Neural progenitor cell (in vitro differentiated cells): Measurements from ENCODE around the gene SLC19A1. TPM values are rescaled to one million over a fixed set of nuclear protein-coding genes. Genes with fewer than 3 reads are reported as not detected.

ENCODE experiments used
- DNase-seq: peaks from one replicate; pipeline ENCODE4 v3.0.0-alpha.2; 2016; ENCODE audit warnings: low spot score
- H2AFZ ChIP-seq: fragments of 200-600 bp; sonication (generic); replicated peaks from 2 replicates; pipeline ENCODE4 v1.6.1; 2016; ENCODE audit warnings: antibody characterized with exemption
- H3F3A ChIP-seq: fragments of 200-600 bp; sonication (generic); 2 replicates; pipeline ENCODE4 v1.6.1; 2016; ENCODE audit warnings: antibody characterized with exemption, low read depth
- H3K27ac ChIP-seq: fragments of 200-600 bp; sonication (generic); 2 replicates; pipeline ENCODE4 v1.5.1; 2016; ENCODE audit warnings: mild to moderate bottlenecking
- H3K27me3 ChIP-seq: fragments of 200-600 bp; sonication (generic); 2 replicates; pipeline ENCODE4 v1.6.1; 2016; ENCODE audit warnings: mild to moderate bottlenecking, moderate library complexity
- H3K36me3 ChIP-seq: fragments of 200-600 bp; sonication (generic); 2 replicates; pipeline ENCODE4 v1.5.1; 2016
- H3K4me1 ChIP-seq: fragments of 200-600 bp; sonication (generic); 2 replicates; pipeline ENCODE4 v1.6.1; 2016; ENCODE audit warnings: mixed run types
- H3K4me2 ChIP-seq: fragments of 200-600 bp; sonication (generic); 2 replicates; pipeline ENCODE4 v1.6.1; 2016
- H3K4me3 ChIP-seq: fragments of 200-600 bp; sonication (generic); 2 replicates; pipeline ENCODE4 v1.5.1; 2016
- H3K79me2 ChIP-seq: fragments of 200-600 bp; sonication (generic); 2 replicates; pipeline ENCODE4 v1.6.1; 2016; ENCODE audit warnings: low read depth
- H3K9ac ChIP-seq: fragments of 200-600 bp; sonication (generic); 2 replicates; pipeline ENCODE4 v1.6.1; 2016
- H3K9me3 ChIP-seq: fragments of 200-600 bp; sonication (generic); 2 replicates; pipeline ENCODE4 v1.5.1; 2016; ENCODE audit warnings: low read depth
- H4K20me1 ChIP-seq: fragments of 200-600 bp; sonication (generic); 2 replicates; pipeline ENCODE4 v1.6.1; 2016; ENCODE audit warnings: low read depth
- H3K27ac Mint-ChIP-seq: 3 replicates; pipeline ENCODE4 v1.8.0; 2021; ENCODE audit warnings: mixed read lengths
- H3K27me3 Mint-ChIP-seq: 2 replicates; pipeline ENCODE4 v1.8.0; 2022; ENCODE audit warnings: low read depth, mild to moderate bottlenecking, inconsistent platforms, moderate library complexity, mixed read lengths; ENCODE audit not compliant: insufficient read depth
- H3K36me3 Mint-ChIP-seq: 3 replicates; pipeline ENCODE4 v1.8.0; 2021; ENCODE audit warnings: mixed read lengths
- H3K4me1 Mint-ChIP-seq: 3 replicates; pipeline ENCODE4 v1.8.0; 2021; ENCODE audit warnings: mixed read lengths
- H3K4me3 Mint-ChIP-seq: 3 replicates; pipeline ENCODE4 v1.8.0; 2021; ENCODE audit warnings: mild to moderate bottlenecking, moderate library complexity, mixed read lengths
- H3K9me3 Mint-ChIP-seq: 3 replicates; pipeline ENCODE4 v1.8.0; 2020; ENCODE audit warnings: mixed read lengths
- EZH2 ChIP-seq: fragments of 200-600 bp; sonication (generic); IDR thresholded peaks from 2 replicates; pipeline ENCODE4 v1.6.1; 2017; ENCODE audit warnings: antibody characterized with exemption, mild to moderate bottlenecking, moderate library complexity
- EZH2phosphoT487 ChIP-seq: fragments of 200-600 bp; sonication (generic); IDR thresholded peaks from 2 replicates; pipeline ENCODE4 v1.6.1; 2017; ENCODE audit warnings: antibody characterized with exemption
- total RNA-seq: library from RNA; depleted of rRNA; stranded (reverse); fragments of >200 nt; gene quantifications from 2 replicates; pipeline ENCODE4 v1.2.3, GENCODE V29; 2015; ENCODE audit warnings: low replicate concordance
- TF ChIP-seq, protein P1 (sequence below): fragments of 200-600 bp; sonication (generic); IDR thresholded peaks from 2 replicates; pipeline ENCODE4 v1.5.1; 2017; ENCODE audit warnings: antibody characterized with exemption, mild to moderate bottlenecking

Gene SLC19A1
- total RNA-seq, 1 donor from 2014 or later = 7.7 TPM

DNA sequence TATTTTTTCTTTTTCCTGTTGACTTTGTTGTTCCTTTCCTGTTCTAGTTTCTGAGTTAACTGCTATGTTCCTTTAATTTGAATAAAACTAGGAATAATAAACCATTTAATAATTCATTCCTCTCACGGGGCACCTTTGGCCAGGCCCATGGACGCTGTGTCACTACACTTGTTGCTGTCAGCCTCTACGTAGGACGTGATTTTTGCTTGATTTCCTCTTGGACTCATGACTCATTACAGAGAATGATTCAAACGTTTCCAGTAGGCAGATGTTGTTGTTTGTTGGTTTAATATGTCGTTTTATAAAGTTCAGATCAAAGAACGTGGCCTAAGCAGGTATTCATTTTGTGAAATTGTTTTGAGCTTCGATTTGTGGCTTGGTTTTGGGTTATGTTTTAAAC is 9.1 kb upstream of the SLC19A1 start:
- H3K36me3 ChIP-seq = no peaks in the 10 kb centered on the region
- DNase-seq = no peak
- peaks cover 5% of the 10 kb centered on the region for H3K27me3 ChIP-seq
- H3K36me3 Mint-ChIP-seq = no peaks in the 10 kb centered on the region
- no peak overlapping the region for H3K27ac ChIP-seq
- H3K27ac Mint-ChIP-seq = peak overlapping the region; percentile 9
- no peak overlapping the region for H2AFZ ChIP-seq
- H3K9me3 ChIP-seq = no peaks in the 10 kb centered on the region
- H3K4me1 ChIP-seq = peaks cover 3% of the 10 kb centered on the region
- H3K4me1 Mint-ChIP-seq = peaks cover 24% of the 10 kb centered on the region
- H3K9ac ChIP-seq = no peak overlapping the region
- H3K27me3 Mint-ChIP-seq = peaks cover 15% of the 10 kb centered on the region
- no peak overlapping the region for H3K4me3 ChIP-seq
- no peaks in the 10 kb centered on the region for H4K20me1 ChIP-seq
- H3K4me2 ChIP-seq = no peak overlapping the region
- no peaks in the 10 kb centered on the region for H3K9me3 Mint-ChIP-seq
- TF ChIP-seq EZH2phosphoT487 (no peak), EZH2 (no peak)
- TF ChIP-seq, protein P1, sequence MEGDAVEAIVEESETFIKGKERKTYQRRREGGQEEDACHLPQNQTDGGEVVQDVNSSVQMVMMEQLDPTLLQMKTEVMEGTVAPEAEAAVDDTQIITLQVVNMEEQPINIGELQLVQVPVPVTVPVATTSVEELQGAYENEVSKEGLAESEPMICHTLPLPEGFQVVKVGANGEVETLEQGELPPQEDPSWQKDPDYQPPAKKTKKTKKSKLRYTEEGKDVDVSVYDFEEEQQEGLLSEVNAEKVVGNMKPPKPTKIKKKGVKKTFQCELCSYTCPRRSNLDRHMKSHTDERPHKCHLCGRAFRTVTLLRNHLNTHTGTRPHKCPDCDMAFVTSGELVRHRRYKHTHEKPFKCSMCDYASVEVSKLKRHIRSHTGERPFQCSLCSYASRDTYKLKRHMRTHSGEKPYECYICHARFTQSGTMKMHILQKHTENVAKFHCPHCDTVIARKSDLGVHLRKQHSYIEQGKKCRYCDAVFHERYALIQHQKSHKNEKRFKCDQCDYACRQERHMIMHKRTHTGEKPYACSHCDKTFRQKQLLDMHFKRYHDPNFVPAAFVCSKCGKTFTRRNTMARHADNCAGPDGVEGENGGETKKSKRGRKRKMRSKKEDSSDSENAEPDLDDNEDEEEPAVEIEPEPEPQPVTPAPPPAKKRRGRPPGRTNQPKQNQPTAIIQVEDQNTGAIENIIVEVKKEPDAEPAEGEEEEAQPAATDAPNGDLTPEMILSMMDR = no peak
- no peaks in the 10 kb centered on the region for H3K79me2 ChIP-seq
- peaks cover 5% of the 10 kb centered on the region for H3F3A ChIP-seq
- H3K4me3 Mint-ChIP-seq = no peak overlapping the region

GRCh38 chr21:45550522-45551210 is 8.4 kb upstream of the SLC19A1 start:
- Histone ChIP-seq H3K79me2 (no peaks in the 10 kb centered on the region), H3K36me3 (no peaks in the 10 kb centered on the region), H3K4me1 (peaks cover 3% of the 10 kb centered on the region), H3F3A (peaks cover 5% of the 10 kb centered on the region), H3K4me2 (no peak overlapping the region), H4K20me1 (no peaks in the 10 kb centered on the region), H3K9ac (no peak overlapping the region), H3K4me3 (no peak overlapping the region), H3K27ac (no peak overlapping the region), H2AFZ (no peak overlapping the region), H3K9me3 (no peaks in the 10 kb centered on the region), H3K27me3 (peaks cover 5% of the 10 kb centered on the region)
- H3K36me3 Mint-ChIP-seq = no peaks in the 10 kb centered on the region
- no peaks in the 10 kb centered on the region for H3K9me3 Mint-ChIP-seq
- H3K27me3 Mint-ChIP-seq = peaks cover 15% of the 10 kb centered on the region
- no peak overlapping the region for H3K27ac Mint-ChIP-seq
- no peak overlapping the region for H3K4me3 Mint-ChIP-seq
- no peak for DNase-seq
- H3K4me1 Mint-ChIP-seq = peaks cover 24% of the 10 kb centered on the region
- no peak for TF ChIP-seq EZH2phosphoT487
- TF ChIP-seq, protein P1 = no peak
- no peak for TF ChIP-seq EZH2

DNA sequence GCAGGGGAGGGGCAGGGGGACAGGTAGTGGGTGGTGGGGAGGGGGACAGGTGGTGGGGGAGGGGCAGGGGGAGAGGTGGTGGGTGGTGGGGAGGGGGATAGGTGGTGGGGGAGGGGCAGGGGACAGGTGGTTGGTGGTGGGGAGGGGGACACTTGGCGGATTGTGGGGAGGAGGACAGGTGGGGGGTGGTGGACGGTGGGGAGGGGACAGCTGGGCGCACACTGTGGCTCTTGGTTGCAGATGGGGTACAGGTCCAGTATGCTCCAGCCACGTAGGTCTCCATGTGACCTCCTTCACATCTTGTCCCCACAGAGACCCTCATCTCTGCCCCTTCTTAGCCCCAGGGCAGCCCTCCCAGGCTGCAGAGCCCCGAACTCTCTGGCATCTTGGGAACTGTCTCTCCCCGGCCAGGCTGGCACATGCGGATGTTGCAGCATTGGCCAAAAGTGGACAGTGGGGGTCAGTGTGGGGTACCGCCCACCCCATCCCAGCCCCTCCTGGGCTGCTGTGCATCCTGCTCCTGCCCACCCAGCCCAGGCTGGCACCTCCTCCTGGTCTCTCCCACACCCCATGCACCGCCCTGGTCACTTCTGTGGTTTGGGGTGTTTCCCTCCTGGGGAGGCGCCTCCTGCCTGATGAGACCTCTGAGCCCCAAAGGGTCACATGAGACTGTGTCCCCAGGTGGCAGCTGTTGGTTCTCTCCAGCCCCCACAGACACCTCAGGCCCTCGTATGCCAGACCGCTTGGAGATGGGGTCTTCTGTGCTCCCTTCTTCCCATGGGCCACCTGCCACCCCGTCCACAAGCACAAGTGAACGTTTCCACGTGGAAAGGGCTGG is 7.6 kb upstream of the SLC19A1 start:
- Histone ChIP-seq H3K4me1 (peaks cover 3% of the 10 kb centered on the region), H2AFZ (no peak overlapping the region), H3K4me2 (no peak overlapping the region), H3K36me3 (no peaks in the 10 kb centered on the region), H3K27ac (no peak overlapping the region), H3K27me3 (peaks cover 5% of the 10 kb centered on the region), H4K20me1 (no peaks in the 10 kb centered on the region), H3K4me3 (no peak overlapping the region), H3K79me2 (no peaks in the 10 kb centered on the region), H3K9me3 (no peaks in the 10 kb centered on the region), H3K9ac (no peak overlapping the region), H3F3A (peaks cover 5% of the 10 kb centered on the region)
- Mint-ChIP-seq H3K27ac (no peak overlapping the region), H3K9me3 (no peaks in the 10 kb centered on the region), H3K36me3 (no peaks in the 10 kb centered on the region), H3K4me1 (peaks cover 24% of the 10 kb centered on the region), H3K27me3 (peaks cover 15% of the 10 kb centered on the region), H3K4me3 (no peak overlapping the region)
- no peak for DNase-seq
- TF ChIP-seq, protein P1 = peak; percentile 8
- no peak for TF ChIP-seq EZH2phosphoT487
- TF ChIP-seq EZH2 = no peak
